Lower leg skin (tissue), 3 donors: Measurements from ENCODE around the gene KIAA0513.

Experiments
- CTCF ChIP-seq, 3 donors: fragments of 450-650 bp; IDR thresholded peaks; one replicate each; pipeline ENCODE4 v1.5.1; 2016; ENCODE audit warnings: antibody characterized with exemption in 3 of 3, mild to moderate bottlenecking in 3 of 3, moderate library complexity in 2 of 3
- POLR2A ChIP-seq, 2 donors: fragments of 450-650 bp; IDR thresholded peaks; one replicate each; pipeline ENCODE4 v1.6.1; 2016 to 2017; ENCODE audit warnings: antibody characterized with exemption in 2 of 2, mild to moderate bottlenecking in 1 of 2, moderate library complexity in 1 of 2

- TF ChIP-seq CTCF (IDR thresholded peaks at IDR 0.05) (no peak), POLR2A (IDR thresholded peaks at IDR 0.05) (no peak)
Measured at GRCh38 chr16:85067426-85067825, 39.8 kb downstream of the KIAA0513 start.
